ENCODE measurements around the gene ZNF521.

ZNF521 gene

DNA sequence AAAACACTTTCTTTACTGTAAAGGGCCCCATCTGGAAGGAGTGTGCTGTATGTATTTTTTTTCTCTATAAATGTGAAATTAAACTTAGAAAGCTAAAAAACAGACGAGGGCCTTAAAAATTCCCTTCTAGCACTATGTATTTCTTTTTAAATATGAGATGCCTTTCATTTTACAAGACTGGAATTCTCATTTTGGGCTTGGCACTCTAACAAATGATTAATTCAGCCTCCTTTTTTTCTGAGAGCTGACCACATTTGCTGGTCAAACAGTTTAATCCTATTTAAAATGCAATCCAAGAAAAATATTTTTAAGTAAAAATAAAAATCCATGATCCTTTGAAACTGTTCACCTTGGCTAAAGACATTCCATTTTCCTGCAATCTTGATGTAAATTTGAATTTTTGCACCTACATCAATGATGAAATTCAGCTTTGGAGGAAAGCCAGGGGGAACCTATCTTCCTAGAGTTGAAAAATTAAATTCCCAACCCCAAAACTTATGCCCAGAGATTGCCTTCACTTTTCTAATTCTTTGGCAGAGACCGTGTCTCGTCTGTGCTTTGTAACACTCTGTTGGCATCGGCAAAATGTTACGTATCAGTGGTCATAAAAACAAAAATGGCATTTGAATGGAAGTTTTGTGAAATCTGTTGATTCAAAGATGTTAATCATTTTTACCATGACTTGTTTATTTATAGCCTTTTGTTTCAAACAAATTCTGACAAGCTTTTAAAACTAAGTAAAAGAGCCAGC lies 284.5 kb downstream of the ZNF521 start:
- DNase-seq = no peak

- DNase-seq = peak; percentile 63
Observed at GRCh38 chr18:25066516-25066915, 285.4 kb downstream of the ZNF521 start.

DNA sequence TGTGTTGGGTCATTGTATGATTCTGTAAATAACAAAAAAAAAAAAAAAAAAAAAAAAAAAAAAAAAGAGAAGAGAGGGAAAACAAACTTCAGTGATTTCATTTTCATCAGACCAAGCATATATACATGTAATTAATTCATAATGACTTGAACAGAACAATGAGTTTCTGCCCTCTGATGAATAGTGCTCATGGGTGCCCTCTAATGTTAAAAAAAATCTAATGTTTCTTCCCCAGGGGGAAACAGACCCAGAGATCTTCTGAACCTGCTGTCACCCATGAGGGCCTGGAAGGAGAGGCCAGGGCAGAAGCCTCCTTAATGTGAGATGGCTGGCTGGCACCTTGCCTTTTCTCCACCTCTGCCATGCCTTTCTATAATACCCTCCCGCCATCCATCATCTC lies 289.2 kb downstream of the ZNF521 start:
- DNase-seq = no peak

GRCh38 chr18:25061395-25061794 lies 290.6 kb downstream of the ZNF521 start:
- no peak for DNase-seq

DNA sequence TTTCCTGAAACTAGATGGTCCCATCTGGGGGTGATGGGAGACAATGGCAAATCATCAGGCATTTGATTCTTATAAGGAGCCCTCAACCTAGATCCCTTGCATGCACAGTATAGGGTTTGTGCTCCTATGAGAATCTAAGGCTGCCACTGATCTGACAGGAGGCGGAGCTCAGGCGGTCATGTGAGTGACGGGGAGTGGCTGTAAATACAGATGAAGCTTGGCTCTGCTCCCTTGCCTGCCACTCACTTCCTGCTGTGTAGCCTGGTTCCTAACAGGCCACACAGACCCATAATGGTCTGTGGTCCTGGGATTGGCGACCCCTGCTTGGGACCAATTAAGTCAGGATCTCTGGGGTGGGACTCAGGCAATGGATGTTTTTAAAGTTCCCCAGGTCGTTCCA lies 293.4 kb downstream of the ZNF521 start:
- no peak for DNase-seq

DNA sequence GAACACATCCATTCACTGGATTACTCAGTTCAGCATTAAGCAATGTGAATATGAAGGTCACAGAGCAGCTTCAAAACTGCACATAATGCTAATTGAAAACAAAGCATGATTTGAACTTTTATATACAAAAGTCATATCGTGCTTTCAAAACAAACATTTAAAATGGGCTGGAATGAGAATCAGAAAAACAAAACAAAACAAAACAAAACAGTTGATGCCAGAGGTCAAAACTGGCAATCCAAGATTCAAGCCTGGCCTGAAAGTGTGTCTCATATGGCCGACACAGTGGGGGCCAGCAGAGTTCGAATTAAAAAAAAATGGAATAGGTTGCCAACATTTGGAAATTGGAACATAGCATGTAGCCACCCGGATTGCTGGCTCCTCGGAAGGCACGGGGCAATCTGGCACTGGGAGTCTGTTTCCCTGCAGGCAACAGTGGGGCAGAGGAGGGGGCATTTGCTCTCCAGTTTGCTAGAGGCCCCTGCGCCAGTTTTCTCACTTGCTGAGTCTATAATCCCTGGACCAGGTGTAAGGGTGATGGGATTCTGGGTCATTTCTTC lies 294.4 kb downstream of the ZNF521 start:
- DNase-seq = no peak

- DNase-seq = no peak
Observed at GRCh38 chr18:25056429-25056828, 295.5 kb downstream of the ZNF521 start.

GRCh38 chr18:25055076-25055475 lies 296.9 kb downstream of the ZNF521 start:
- no peak for DNase-seq

GRCh38 chr18:25053466-25053865 lies 298.5 kb downstream of the ZNF521 start:
- DNase-seq = no peak

DNA sequence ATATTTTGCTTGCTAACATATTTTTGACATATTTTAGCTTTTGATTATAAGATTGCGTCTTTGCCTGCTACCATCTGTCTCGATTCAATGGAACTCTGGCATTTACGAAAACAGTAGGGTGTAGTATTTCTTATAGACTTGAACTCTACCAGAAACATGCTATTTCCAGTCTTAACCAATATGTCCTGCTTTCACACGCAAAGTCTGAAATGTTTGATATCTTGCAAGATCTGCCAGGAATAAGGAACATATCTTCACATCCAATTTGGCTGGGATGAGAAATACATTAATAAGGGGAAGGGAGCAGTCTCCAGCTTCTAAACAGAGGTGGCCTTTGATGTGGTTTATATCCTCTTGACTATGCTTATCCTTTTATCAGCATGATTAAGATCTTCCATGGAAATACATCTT lies 299.4 kb downstream of the ZNF521 start:
- no peak for DNase-seq

GRCh38 chr18:25050605-25051004 lies 301.4 kb downstream of the ZNF521 start:
- no peak for DNase-seq

DNA sequence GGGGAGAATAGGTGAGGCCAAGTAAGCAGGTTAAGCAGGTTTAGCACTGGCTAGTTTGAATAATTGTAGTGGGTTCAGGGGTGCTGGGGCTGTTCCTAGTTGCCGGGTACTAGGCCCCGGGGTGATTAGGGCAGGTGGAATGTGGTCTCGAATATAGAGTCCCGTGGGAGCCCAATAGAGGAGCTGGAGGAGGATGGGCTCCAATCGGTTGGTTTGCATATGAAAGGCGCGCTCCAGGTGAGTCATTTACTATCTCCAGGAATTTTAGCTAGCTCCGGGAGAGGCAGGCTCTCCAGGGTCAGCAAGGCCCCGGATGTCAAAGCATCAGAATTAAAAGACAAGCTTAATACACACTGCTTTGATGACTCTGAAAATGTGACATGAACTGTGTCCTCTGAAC lies 304.0 kb downstream of the ZNF521 start:
- DNase-seq = no peak

GRCh38 chr18:25047421-25047820 lies 304.5 kb downstream of the ZNF521 start:
- no peak for DNase-seq

- no peak for DNase-seq
Observed at GRCh38 chr18:25044694-25045093, 307.3 kb downstream of the ZNF521 start.

DNA sequence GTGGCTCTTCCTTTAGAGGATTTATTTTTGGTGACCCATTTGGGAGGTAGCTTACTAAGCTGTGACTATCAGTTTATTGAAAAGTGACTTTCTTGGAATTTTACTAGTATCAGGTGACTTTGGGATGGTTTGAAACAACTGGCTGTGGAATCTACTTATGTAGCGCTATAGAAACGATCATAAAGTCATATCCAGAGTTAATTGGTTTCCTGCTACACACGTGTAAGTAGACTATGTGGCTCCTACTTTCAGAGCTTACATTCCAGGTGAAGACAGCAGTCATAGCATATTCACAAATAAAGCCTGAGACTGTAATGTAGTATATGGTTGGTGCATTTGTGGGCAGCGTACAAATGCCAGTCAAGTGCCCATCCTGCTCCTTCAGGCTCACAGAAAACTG lies 308.9 kb downstream of the ZNF521 start:
- no peak for DNase-seq

DNA sequence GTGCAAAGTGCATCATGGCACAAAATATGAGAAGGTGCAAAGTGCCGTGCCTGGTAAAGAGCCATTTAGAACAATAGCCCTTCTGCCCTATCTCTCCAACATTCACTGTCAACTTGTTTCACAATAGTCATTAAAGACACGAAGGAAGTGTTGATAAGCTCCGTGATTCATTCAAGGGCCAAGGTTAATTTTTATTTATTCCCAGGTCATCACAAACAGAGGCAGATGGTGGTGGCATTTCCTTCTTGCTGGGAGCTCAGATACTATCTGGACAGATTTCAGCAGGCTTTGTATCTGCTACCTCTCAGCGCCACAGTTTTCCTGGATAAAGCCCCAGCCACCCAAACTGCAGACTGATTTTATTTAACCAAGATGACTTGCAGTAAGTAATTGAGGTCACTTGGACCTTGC lies 309.3 kb downstream of the ZNF521 start:
- DNase-seq = no peak

GRCh38 chr18:25039781-25040180 lies 312.2 kb downstream of the ZNF521 start:
- no peak for DNase-seq

DNA sequence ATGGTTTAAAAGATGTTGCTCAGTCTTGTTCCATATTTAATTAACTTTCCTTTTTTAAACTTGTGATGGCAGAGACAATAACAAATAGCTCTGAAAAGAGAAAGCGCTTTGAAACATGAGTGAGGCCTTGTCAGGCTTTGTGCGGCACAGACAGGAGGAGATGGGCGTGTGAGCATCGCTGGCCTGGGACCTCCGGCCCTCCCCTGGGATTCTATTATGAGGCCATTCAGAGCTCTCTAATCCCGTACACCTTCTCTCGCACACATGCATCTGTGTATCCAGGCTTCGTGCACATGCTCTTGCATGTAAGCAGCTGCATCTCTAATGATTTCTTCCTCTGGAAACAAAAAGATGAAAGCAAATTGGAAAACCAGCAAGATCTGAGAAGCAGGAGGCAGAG lies 313.7 kb downstream of the ZNF521 start:
- no peak for DNase-seq

DNA sequence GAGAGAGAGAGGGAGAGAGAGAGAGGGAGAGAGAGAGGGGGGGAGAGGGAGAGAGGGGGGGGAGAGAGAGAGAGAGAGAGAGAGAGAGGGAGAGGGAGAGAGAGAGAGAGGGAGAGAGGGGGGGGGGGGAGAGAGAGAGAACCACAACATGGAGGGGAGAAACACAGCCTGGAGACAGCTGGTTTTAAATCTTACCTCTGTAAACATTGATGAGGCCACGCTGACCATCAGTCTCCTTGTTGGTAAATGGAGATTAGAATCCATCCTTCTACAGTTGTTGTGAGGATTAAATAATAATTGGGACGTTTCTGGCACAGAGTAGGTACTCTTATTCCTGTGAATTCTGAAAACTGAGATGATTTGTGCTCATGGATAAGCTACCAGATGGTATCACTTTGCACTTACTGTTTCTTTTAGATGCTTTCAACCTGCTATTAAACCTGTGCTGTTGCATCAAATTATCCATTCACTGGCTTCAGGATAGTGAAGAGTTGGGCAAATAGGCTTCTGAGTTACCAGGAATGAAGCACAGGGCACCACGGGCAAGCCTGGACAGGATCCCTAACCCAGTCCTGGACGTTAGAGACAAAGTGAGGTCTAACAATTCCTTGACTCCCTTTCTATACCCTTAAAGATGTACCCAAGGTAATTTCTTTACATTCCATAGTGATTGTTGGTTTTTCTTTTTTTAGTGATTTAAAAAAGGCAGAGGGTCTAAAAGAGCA lies 318.1 kb downstream of the ZNF521 start:
- DNase-seq = no peak

DNA sequence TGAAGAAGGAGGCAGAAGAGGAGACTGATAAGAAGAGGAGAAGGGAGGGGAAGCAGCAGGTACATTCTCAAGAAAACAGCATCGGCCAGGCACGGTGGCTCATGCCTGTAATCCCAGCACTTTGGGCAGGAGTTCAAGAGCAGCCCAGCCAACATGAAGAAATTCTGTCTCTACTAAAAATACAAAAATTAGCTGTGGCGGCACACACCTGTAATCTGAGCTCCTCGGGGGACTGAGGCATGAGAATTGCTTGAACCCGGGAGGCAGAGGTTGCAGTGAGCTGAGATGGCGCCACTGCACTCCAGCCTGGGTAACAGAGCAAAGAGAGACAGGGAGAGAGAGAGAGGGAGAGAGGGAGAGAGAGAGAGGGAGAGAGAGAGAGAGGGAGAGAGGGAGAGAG lies 318.8 kb downstream of the ZNF521 start:
- peak; percentile 56 for DNase-seq

DNA sequence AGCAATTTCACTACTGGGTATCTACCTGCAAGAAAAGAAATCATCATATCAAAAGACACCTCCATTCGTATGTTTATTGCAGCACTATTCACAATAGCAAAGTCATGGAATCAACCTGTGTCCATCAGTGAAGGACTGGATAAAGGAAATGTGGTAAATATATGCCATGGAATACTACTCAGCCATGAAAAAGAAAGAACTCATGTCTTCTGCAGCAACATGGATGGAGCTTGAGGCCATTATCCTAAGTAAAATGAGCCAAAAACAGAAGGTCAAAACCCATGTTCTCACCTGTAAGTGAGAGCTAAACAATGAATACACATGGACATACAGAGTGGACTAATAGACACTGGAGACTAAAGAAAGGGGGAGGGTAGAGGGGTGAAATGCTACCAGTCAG lies 322.2 kb downstream of the ZNF521 start:
- DNase-seq = no peak

DNA sequence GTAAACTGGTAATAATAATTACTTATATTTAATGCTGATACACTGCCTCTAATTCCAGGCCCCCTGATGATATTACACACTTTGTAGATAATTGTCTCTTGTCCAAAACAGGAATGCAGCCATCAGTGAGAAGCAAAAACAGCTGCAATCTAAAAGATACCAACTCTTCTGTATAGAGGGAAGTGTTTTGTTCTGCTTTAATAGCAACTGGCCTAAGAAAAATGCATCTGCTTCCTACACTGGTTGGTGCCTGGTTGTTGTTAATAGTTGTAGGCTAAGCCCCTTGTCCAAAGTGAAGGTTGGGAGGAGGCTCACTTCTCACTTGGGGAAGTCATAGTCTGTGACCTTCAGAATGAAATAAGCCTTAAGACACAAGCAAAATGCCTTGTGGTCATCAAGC lies 332.0 kb downstream of the ZNF521 start:
- DNase-seq = no peak

DNA sequence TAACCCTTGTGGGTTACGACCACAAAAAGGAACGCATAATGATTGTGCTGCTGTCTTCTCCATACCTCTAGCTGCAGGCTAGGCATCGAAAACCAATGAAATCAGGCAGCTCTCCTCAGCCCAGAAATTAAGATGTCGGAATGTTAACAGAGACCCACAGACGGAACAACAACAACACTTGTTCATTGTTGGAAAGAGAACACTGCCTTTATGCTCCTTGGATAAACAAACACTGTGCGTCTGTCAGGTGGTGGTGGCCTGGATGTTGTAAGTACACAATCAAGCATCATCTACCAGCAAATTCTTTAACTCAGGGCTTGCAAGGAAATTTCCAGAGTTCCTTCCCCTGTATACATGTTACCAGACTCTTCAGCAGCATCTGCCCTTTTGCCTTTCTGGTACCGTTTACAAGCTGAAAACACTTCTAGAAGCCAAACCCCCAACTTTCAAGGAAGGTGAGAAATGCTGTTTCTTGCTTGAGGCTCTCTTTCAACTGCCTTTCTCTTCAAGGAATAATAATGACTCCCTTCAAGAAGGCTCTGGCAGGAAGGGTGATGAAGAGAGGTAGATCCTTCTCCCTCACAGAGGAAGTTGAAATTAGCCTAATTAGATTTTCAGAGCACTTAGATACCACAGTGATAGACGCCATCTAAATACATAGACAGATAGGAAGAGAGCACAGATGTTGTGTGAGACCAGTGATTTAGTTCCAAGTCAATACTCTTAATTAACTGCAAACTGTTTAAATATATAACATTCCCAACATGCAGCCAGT lies 332.7 kb downstream of the ZNF521 start:
- no peak for DNase-seq

- no peak for DNase-seq
Observed at GRCh38 chr18:25016666-25017065, 335.3 kb downstream of the ZNF521 start.

Data from femur (tissue), 1 donor.